Occipital lobe (tissue), 2 donors: ENCODE results near the gene PLB1. TPM values are rescaled to one million over a fixed set of nuclear protein-coding genes. Genes with fewer than 3 reads are reported as not detected.

ENCODE experiments used
- DNase-seq: peaks from one replicate; lab custom pipeline; 2025; lab: John Stamatoyannopoulos, UW
- total RNA-seq: library from RNA; depleted of rRNA; stranded (reverse); fragments of >200 nt; gene quantifications from one replicate; pipeline ENCODE4 v1.2.3, GENCODE V29; 2014

Gene PLB1
- total RNA-seq, 1 donor from 2014 or later: 2.3 TPM

DNA sequence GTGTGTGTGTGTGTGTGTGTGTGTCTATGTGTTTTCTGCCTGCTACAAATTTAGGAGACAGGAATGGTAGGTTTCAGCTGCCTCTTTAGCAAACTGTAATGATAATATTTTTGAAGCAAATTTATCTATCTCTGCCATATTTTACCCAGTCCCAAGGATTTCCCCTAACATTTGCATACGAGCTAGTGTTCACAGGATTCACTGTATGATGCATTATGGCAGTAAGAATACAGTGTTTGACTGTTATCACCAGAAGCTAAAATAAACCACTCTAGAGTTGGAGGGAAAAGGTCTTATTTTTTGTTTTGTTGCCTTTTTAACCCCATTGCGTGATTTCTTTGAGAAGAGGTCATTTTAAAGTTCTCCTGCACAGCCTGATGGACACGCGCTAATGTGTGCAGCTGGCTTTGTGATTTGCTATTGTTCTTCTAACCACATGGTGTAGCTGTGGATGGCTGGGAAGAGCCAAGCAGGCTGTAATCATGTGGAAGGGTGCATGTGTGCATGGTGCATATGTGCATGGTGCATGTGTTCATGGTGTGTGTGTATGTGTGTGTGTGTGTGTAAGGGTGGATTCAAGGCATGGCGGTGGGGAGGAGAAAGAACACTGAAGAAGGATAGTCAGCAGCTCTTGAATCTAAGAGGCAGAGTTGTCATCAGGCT lies 62.4 kb downstream of the PLB1 start:
- DNase-seq: no peak

DNA sequence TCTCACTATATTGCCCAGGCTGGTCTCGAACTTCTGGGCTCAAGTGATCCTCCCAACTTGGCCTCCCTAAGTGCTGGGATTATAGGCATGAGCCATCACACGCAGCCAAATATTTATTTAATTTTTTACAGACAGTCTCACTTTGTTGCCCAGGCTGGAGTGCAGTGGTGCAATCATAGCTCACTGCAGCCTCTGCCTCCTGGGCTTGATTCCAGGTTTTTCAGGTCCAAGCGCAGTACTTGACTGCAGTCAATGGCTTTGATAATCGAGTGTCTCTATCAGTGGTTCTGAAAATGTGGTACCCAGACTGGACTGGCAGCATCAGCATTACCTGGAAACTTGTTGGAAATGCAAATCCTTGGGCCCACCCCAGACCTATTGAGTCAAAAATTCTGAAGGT lies 63.1 kb downstream of the PLB1 start:
- DNase-seq: no peak

DNA sequence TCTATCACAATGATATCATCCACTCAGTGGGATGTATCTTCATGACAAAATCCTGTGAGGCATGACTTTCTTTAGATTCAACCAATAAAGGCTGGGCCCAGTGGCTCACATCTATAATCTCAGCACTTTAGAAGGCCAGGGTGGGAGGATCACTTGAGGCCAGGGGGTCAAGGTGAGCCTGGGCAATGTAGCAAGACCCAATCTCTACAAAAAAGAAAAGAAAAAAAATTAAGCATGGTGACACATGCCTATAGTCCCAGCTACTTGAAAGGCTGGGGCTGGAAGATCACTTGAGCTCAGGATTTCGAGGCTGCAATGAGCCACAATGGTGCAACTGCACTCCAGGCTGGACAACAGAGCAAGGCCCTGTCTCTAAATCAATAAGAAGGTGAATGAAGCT lies 68.0 kb downstream of the PLB1 start:
- DNase-seq: no peak

DNA sequence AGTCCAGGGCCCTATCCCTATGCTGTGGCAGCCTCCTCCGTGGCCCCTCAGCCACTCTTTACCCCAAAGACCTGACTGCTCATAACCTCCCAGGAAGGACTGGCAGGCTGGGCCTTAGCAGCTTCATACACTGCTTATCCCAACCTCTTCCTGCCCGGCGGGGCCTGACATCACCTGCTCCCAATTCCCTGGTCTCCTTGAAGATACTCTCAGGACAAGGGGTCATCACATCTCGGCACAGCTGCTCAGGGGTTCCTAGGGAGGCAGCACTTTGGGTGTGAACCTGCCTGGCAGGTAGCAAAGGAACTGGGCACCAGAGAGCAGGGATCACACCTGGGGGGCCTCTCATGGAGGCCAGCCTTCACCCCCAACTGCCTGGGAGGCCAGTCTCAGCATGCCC lies 68.5 kb downstream of the PLB1 start:
- DNase-seq: no peak

DNA sequence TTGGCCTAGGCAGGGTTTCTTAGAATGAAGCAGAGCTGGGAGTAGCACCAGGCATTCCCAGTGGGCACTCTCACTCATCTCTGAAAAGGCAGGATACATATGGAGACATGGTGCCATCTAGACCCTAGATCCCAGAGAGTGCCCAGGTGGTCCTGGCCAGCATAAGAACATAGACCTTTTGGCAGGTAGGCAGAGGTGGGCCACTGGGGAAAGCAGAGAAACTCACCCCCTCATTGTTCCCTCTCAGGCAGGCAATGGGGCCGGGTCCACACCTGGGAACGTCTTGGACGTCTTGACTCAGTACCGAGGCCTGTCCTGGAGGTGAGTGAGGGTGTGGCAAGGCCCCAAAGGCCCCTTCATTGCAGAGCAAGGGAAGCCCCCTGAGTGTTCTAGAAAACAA lies 69.2 kb downstream of the PLB1 start:
- no peak for DNase-seq

DNA sequence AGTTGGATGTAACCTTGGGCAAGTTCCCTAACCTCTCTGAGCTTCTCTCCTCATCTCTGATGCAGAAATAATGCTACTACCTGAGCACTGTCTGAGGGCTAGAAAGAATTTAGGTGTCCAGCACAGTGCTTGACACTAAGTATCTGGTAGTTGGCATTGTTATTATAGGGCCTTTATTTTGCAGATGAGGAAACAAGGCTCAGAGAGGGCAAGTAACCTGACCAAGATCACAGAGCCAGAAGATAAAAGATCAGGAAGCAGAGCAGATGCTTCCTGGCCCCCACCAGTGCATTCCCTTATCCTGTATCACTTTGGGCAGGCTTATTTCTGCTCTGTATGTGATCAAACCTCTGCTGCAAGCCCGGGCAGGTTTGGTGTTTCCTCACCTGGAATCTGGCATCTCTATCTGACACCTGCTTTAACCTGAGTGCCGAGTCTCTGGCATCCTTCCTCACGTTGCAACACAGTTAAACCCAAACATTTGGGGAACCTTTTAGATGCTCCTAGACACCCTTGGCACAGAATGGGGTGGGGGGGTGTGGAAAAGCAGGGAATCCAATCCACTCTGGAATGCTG lies 69.9 kb downstream of the PLB1 start:
- no peak for DNase-seq

DNA sequence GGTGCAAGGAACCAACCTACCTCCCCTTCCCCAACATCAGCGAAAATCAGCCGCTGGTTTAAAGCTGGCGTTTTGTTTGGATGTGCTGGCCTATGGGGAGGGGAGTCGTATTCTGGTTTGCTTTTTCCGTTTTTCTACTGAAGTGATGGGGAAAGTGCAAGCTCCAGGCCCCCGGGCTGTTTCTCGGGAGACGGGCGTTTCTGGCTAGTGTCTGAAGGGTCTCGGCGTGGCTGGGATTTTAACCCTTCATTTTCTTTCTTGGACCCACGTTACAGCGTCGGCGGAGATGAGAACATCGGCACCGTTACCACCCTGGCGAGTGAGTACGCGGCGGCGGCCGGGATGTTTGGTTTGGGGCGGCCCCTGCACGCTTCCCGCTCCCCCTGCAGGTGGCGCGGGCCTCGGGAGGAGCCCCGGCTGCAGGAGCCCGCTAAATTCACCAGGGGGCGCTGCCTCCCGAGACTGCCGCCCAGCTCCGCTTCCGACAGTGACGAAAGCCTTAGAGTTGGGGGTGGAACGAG lies 70.7 kb downstream of the PLB1 start:
- DNase-seq: peak; percentile 84

DNA sequence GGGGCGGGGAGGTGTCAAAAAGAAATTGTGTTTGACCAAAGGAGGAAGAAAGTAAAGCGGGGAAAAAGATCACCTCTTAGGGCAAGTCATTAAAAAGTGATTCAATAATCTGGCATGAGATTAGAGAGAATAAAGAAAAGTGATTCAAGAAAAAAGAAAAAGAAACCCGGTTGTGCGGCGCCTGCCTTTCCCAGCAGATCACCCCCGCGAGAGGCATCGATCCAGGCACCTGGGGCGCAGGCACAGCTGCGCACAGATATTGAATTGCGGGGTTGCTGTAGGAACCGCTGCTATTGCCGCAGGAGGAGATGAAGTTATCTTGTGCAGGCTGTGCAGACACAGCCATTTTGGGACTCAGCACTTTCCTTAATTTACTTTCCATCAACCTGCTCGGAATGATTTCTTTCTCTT lies 71.2 kb downstream of the PLB1 start:
- peak; percentile 60 for DNase-seq

DNA sequence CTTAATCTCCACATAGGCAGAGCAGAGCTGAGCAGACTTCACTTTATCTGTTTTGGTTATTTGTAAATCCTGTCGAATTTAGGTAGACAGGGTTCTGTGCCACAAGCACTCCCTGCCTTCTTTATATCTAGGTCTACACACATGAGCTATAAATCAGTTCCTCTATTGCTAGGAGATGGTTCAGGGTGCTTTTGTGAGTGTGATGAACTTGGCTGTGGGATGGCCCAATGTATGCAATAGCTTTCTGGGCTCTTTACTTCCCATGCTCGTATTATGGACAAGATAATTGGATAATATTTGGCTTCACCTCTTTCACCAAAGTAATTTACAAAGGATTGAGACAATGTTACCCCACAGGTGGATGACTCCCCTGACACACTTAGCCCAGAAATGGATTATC lies 72.2 kb downstream of the PLB1 start:
- DNase-seq: no peak

DNA sequence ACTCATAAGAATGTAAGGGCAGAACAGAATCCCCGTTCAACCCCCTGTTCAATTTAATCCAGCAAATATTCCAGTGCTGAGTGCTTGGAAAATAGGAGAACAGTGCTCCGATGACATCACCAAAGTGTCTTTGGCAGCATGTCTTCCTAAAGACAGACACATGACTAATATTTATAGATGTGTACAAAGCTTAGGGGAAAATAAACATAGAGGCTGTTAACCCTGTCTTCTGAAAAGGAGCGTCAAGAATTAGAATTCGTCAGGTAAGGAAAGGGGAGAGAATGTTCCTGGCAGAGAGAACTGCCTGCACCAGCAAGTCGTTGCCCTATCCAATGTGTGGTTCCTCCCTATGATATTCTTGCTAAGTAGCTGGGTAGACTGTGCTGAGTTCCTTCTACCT lies 72.7 kb downstream of the PLB1 start:
- no peak for DNase-seq

DNA sequence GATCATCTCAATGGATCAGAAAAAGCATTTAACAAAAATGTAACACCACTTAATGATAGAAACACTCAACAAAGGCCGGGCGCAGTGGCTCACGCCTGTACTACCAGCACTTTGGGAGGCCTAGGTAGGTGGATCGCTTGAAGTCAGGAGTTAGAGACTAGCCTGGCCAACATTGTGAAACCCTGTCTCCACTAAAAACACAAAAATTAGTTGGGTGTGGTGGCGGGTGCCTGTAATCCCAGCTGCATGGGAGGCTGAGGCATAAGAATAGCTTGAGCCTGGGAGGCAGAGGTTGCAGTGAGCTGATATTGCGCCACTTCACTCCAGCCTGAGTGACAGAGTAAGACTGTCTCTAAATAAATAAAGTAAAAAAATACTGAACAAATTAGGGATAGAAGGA lies 74.6 kb downstream of the PLB1 start:
- DNase-seq: no peak

DNA sequence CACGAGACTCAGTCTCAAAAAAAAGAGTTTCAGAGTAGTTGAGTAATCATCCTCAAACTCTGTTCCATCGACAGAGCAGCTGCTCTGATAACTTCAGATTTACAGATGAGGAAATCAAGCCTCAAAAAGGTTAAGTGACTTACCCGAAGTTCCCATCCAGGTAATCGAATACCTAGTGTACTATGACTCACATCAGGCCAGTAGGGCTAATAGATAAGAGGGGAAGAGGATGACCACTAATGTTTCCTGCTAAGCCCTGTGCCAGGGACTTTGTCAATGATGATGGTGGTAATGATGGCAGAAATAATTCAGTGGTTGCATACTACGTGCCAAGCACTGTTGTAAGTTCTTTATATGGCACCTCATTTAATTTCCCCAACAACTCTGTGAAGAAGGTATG lies 80.9 kb downstream of the PLB1 start:
- no peak for DNase-seq

DNA sequence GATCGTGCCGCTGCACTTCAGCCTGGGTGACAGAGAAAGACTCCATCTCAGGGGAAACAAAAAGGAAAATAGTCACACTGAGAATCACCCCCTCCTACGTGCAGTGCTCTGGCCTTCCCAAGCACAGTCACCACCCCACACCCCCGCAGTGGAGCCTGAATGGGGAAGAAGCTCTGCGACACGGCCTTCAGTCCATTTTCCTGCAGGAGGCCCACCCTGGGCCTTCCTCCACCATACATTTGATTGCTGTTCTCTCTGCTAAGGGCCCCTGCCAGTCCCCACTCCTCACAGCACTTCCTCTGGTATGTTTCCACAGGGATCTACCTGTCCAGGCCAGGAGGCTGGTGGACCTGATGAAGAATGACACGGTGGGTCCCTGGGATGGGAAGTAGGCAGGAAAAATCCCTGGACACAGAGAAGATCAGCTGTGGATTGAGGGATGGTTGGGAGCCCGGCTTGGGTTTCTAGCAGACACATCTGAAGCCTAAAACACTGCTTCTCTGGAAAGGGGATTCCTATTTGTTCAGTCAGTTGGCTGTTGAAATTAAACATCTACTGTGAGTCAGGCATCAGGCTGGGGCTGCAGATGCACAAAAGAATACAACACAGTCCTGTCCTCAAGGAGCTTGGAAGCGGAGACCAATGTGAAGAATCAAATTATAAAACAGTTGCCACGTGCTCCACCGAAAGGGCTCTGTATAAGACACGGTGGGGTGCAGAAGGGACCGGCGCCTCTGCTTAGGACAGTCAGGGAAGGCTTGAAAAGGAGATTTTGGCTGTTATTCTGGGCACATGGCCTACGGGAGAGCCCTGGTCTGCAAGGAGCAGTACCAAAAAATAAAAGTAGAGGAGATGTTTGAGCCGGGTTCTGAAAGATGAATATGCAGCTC lies 82.2 kb downstream of the PLB1 start:
- no peak for DNase-seq

DNA sequence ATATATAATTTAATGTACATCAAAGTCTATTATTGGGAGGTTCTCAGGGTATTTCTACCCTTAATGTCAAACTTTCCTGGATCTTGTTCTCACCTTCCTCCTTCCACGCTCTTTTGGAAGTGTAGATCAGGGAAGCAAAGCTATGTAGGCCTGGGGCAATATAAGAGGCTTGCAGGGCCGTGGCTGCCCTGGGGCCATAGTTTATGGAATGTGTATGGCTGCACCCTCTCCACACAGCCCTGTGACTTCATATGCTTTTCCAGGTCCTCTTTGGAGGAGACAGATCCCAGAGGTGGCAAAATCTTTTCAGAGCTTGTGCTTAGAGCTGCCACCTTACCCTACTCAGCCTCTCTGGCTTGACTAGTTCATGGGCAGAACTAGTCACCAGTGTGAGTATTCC lies 82.9 kb downstream of the PLB1 start:
- no peak for DNase-seq

DNA sequence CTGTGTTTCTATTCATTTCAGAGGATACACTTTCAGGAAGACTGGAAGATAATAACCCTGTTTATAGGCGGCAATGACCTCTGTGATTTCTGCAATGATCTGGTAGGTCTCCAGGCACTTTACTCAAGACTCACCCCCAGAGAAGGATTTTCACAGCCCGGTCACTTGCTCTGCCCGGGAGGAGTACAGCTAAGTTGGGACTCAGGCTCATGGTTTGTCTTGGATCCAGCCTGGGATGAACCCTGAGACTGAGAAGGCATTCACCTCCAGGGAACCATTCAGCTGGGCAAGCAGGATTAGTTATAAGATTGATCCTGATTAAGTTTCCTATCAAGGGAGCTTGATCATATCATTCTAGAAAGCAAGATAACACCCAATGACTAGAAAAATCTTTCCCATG lies 83.7 kb downstream of the PLB1 start:
- no peak for DNase-seq

DNA sequence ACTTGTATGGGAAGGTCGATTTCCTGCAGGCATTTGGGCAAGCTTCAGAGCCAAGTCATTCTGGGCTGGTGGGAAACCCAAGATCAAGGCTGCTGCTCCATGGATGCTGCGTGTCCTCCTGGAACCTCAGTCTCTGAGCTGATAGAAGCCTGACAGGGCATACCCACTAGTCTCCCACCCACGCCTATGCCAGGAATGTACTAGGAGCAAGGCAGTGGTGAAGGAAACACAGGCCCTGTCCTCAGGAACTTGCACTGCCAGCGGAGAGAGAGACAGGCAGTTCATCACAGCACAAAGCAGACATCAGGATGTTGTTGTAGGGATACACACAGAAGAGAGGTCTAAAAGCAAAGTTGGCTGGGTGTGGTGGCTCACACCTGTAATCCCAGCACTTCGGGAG lies 84.2 kb downstream of the PLB1 start:
- no peak for DNase-seq

DNA sequence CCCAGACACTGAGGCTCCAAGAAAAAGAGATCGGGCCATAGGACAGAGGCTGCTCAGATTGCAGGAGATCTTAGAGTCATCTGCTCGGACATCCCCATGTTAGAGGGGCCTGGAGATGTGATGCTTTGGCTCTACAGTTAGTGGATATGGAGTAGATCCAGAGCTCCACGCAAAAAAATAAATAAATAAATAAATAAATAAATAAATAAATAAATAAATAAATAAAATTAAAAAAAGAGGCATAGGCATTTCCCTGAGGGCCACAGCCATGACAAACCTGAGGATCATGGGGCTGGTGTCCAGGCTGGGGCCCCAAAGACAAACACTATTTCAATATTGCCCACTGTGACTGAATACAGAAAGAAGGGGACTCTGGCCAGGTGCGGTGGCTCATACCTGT lies 85.5 kb downstream of the PLB1 start:
- no peak for DNase-seq

DNA sequence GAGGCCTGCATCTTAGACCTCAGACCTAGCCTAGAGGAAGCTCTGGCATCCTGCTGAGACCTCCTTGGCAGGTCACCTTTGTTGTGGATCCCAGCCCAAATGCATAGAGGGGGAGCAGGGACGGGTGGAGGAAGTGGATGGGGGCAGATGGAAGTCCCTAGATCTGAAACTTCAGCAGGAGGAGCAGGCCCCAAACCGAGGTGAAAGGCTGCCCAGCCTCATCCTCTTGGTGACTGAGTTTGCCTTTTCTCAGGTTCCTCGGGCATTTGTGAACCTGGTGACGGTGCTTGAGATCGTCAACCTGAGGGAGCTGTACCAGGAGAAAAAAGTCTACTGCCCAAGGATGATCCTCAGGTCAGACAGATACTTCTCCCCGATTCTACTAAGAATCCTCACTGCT lies 86.3 kb downstream of the PLB1 start:
- DNase-seq: no peak

DNA sequence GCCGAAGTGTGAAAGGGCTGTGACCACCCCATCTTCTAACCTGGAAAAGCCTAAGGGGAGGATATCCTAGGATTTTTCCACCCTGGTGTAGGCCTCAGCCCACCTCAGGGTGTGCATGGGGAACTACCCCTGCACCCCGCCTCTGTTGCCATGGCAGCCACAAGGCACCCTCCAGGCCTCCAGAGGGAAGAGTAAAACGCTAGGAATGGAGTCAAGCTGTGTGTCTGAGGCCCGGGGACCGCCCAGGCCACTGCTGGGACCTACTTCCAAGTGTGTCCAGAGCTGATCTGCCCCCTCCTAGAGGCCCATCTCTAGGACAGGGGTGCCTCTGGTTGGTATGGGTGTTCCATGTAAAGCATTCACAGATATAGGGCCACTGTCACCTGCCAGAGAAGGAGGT lies 86.7 kb downstream of the PLB1 start:
- DNase-seq: no peak

DNA sequence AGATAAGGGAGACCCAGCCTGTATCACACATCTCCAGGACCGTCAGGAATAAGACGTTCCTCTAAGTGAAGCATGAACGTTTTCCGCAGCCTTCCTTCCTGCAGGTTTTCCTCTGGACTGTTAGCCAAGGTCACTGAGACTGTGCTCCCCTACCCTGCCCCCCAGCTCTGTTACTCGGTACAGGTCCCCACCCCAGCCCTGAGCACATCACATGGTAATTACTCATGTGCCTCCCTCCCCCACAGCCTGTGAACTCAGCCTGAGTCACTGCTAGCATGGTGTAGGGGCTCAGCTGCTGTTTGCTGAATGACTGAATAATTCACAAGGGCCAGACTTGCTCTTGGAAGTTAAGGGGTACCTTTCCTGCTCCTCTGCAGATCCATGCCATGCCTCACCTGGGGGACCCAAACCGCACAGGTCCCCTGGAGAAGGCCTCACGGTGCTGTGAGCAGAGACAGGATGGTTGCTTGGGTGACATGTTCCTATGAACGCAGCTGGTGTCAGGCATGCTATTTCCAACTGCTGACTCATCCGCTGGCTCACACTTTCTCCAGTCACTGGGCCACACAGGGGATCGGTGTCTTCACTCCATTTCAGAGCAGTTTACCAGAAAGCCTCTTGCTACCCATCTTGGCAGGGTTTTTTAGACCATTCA lies 88.2 kb downstream of the PLB1 start:
- DNase-seq: peak; percentile 82

DNA sequence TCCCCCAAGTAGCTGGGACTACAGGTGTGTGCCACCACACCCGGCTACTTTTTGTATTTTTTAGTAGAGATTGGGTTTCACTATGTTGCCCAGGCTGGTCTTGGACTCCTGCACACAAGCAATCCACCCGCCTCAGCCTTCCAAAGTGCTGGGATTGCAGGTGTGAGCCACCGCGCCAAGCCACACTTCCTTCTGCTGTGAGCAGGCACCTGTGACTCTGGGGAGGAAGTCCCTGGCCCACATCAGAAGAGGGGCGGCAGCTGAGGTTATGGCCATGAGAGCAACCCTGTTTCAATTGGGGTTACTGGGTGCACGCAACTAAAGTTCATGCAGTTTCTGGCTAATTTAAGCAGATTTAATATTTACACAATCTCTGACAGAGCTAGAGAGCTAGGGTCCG lies 91.0 kb downstream of the PLB1 start:
- no peak for DNase-seq
